Mesothelial cell of epicardium (in vitro differentiated cells): ENCODE measurements around the gene METTL22. TPM values are rescaled to one million over a fixed set of nuclear protein-coding genes. Genes with fewer than 3 reads are reported as not detected.

ENCODE experiments used
- DNase-seq, 2 experiments: peaks; one replicate each; pipeline ENCODE4 v3.0.0; 2021; ENCODE audit warnings: low spot score in 2 of 2; ENCODE audit not compliant: unreplicated experiment in 2 of 2
- H3K27ac Mint-ChIP-seq: 2 replicates; pipeline ENCODE4 v1.8.0; 2021; ENCODE audit warnings: mixed read lengths
- H3K27me3 Mint-ChIP-seq: 2 replicates; pipeline ENCODE4 v1.8.0; 2021; ENCODE audit warnings: low read depth, mixed read lengths
- H3K36me3 Mint-ChIP-seq: 2 replicates; pipeline ENCODE4 v1.8.0; 2021; ENCODE audit warnings: mixed read lengths
- H3K4me1 Mint-ChIP-seq: 2 replicates; pipeline ENCODE4 v1.8.0; 2021; ENCODE audit warnings: mixed read lengths
- H3K4me3 Mint-ChIP-seq: 2 replicates; pipeline ENCODE4 v1.8.0; 2021; ENCODE audit warnings: mild to moderate bottlenecking, moderate library complexity, mixed read lengths
- H3K9me3 Mint-ChIP-seq: 2 replicates; pipeline ENCODE4 v1.8.0; 2021; ENCODE audit warnings: mixed read lengths
- total RNA-seq: library from RNA; stranded (reverse); gene quantifications from 3 replicates; pipeline ENCODE4 v1.2.1, GENCODE V29; 2021
- TF ChIP-seq, protein P1 (sequence below): fragments of 200-600 bp; sonication (generic); IDR thresholded peaks from one replicate; pipeline ENCODE4 v1.5.0; 2021; ENCODE audit warnings: antibody characterized with exemption; ENCODE audit not compliant: unreplicated experiment

METTL22 gene
- total RNA-seq, 1 donor from 2014 or later: 65.8 TPM

DNA sequence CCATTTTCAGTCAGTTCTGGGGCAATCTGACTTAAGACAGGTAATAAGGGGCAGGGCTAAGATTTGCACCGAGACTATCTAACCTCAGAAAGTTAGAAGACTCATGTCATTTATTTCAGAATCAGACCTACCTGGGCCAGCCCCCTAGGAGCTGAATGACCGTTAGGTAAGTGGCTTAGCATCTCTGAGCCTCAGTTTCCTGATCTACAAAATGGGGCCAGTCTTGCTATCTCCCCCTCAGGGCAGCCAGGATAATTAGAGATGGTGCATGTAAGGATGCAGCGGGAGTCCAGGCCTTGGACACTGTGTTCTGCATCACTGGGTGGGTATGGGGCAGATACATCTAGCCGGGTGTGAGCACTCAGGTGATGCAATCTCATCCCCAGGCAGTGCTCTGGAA, 10.4 kb upstream of the METTL22 start:
- H3K4me3 Mint-ChIP-seq: no peak overlapping the region
- TF ChIP-seq, protein P1, sequence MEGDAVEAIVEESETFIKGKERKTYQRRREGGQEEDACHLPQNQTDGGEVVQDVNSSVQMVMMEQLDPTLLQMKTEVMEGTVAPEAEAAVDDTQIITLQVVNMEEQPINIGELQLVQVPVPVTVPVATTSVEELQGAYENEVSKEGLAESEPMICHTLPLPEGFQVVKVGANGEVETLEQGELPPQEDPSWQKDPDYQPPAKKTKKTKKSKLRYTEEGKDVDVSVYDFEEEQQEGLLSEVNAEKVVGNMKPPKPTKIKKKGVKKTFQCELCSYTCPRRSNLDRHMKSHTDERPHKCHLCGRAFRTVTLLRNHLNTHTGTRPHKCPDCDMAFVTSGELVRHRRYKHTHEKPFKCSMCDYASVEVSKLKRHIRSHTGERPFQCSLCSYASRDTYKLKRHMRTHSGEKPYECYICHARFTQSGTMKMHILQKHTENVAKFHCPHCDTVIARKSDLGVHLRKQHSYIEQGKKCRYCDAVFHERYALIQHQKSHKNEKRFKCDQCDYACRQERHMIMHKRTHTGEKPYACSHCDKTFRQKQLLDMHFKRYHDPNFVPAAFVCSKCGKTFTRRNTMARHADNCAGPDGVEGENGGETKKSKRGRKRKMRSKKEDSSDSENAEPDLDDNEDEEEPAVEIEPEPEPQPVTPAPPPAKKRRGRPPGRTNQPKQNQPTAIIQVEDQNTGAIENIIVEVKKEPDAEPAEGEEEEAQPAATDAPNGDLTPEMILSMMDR: no peak
- peaks cover 63% of the 10 kb centered on the region for H3K27me3 Mint-ChIP-seq
- no peaks in the 10 kb centered on the region for H3K9me3 Mint-ChIP-seq
- H3K36me3 Mint-ChIP-seq: no peaks in the 10 kb centered on the region
- DNase-seq: no peak
- H3K4me1 Mint-ChIP-seq: no peaks in the 10 kb centered on the region
- H3K27ac Mint-ChIP-seq: no peak overlapping the region

DNA sequence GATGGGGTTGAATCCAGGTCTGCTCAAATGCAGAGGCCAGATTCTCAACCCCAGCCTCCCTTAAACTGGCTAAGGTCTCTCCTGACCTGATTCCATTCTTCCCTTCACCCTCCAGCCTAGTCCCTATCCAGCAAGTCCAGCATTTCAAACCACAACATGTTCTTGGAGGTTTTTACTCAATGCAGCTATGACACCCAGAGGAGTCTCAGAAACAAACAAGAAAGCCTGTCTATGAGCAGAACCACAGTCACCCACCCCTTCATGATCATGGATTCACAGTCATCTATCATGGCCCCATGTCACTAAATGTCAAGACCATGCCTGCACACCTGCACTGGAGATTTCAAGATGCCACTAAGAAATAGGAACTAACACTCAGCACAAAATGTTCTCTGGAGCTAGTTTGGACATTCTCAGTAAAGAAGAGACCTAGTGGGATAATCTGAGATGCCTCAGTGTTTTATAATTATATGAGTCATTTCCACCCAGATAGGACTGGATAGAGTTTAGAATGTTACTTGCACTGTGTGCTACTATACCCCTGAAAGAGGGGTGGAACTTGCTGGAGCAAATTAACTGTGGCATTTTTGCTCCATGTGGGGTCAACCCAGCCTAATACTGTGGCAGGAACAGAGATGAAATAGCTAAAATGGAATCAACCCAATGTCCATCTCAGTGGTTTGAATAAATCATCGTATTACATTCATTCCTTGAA, 9.5 kb upstream of the METTL22 start:
- no peak overlapping the region for H3K4me3 Mint-ChIP-seq
- peaks cover 61% of the 10 kb centered on the region for H3K27me3 Mint-ChIP-seq
- H3K36me3 Mint-ChIP-seq: no peaks in the 10 kb centered on the region
- no peak overlapping the region for H3K27ac Mint-ChIP-seq
- H3K4me1 Mint-ChIP-seq: no peaks in the 10 kb centered on the region
- TF ChIP-seq, protein P1: no peak
- DNase-seq: no peak
- no peaks in the 10 kb centered on the region for H3K9me3 Mint-ChIP-seq

DNA sequence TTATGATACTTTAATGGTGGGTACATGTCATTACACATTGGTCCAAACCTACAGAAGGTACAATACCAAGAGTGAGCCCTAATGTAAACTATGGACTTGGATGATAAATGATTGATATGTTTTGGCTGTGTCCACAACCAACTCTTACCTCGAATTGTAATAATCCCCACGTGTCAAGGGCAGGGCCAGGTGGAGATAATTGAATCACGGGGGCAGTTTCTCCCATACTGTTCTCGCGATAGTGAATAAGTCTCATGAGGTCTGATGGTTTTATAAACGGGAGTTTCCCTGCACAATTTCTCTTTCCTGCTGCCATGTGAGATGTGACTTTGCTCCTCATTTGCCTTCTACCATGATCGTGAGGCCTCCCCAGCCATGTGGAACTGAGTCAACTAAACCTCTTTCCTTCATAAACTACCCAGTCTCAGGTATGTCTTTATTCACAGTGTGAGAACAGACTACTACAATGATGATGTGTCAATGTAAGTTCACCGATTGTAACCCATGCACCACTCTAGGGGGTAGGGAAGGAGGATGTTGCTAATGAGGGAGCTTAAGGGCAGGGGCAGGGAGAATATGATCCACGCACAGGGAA, 7.0 kb upstream of the METTL22 start:
- Mint-ChIP-seq H3K4me3 (no peak overlapping the region), H3K36me3 (no peaks in the 10 kb centered on the region), H3K27ac (no peak overlapping the region), H3K27me3 (peaks cover 57% of the 10 kb centered on the region), H3K4me1 (no peaks in the 10 kb centered on the region), H3K9me3 (no peaks in the 10 kb centered on the region)
- DNase-seq: no peak
- TF ChIP-seq, protein P1: no peak

DNA sequence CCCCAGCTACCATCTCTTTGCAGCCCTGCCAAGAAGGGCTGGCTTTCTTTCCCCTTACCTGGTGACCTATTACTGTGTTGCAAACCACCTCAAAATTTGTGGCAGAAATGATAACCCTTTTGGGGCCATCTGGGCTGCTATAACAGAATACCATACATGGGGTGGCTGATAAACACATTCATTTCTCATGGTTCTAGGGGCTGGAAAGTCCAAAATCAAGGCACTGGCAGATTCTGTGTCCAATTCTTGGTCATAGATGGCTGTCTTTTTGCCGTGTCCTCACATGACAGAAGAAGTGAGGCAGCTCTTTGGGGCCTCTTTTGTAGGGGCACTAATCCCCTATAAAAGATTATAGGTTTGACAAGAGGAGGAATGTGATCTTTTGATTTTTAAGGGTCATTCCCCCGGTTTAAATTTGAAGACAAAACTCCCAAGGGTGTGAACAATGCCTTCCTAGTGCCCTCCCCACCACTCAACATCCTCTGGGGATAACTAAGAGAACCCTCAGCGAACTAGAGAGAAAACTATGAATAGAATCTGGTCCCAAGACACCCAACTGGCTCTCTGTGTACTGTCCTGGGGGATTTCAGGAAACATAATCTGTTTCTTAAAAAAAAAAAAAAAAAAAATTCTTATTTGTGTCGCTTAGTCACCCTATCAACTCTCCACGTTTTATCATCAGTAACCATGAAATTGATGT, 1.7 kb upstream of the METTL22 start:
- no peak for DNase-seq
- H3K27ac Mint-ChIP-seq: no peak overlapping the region
- TF ChIP-seq, protein P1: no peak
- peaks cover 8% of the 10 kb centered on the region for H3K4me1 Mint-ChIP-seq
- no peak overlapping the region for H3K4me3 Mint-ChIP-seq
- no peaks in the 10 kb centered on the region for H3K9me3 Mint-ChIP-seq
- H3K27me3 Mint-ChIP-seq: peaks cover 25% of the 10 kb centered on the region
- peaks cover under 1% of the 10 kb centered on the region for H3K36me3 Mint-ChIP-seq

DNA sequence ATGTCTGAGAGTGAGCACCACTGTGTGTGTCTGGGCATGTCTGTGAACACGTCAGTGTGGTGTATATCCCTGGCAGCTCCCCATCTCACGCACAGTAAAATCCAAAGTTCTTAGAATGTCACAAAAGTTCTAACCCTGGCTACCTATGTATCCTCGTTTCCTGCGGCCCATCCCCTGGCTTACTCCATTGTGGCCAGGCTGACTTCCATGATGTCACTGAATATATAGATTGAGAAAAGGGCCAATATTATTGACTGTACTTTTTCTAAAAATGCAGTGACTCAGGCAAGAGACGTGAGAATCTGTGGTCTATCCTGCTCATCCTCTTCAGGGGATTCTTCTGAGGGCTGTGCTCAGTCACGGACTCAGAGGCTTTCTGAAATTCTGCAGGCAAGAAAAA, 963 bp upstream of the METTL22 start:
- Mint-ChIP-seq H3K27ac (no peak overlapping the region), H3K4me3 (peak overlapping the region; percentile 98)

More for the DNA sequence above, 963 bp upstream of the METTL22 start:
- Mint-ChIP-seq H3K36me3 (peaks cover 5% of the 10 kb centered on the region), H3K27me3 (peaks cover 20% of the 10 kb centered on the region), H3K9me3 (no peaks in the 10 kb centered on the region), H3K4me1 (peaks cover 8% of the 10 kb centered on the region)
- TF ChIP-seq, protein P1: no peak
- DNase-seq: no peak
